ENCODE measurements around the gene SLC6A18.
"Not testable (repeated sequence)": the region's sequence is repeated elsewhere in the genome, so short reads cannot be mapped to it uniquely, and the experiment has no call there.

SLC6A18 gene

GRCh38 chr5:1257841-1258240 is 32.7 kb downstream of the SLC6A18 start:
- Mint-ChIP-seq H3K27me3 (no peaks in the 10 kb centered on the region), H3K9me3 (no peaks in the 10 kb centered on the region), H3K4me1 (peaks cover 19% of the 10 kb centered on the region), H3K4me3 (no peak overlapping the region), H3K36me3 (no peaks in the 10 kb centered on the region), H3K27ac (no peak overlapping the region)

- H3K4me3 Mint-ChIP-seq, result no peak overlapping the region
- H3K27ac Mint-ChIP-seq, result no peak overlapping the region
- no peaks in the 10 kb centered on the region for H3K9me3 Mint-ChIP-seq
- no peaks in the 10 kb centered on the region for H3K36me3 Mint-ChIP-seq
- H3K27me3 Mint-ChIP-seq, result no peaks in the 10 kb centered on the region
- H3K4me1 Mint-ChIP-seq, result peaks cover 13% of the 10 kb centered on the region
Observed at GRCh38 chr5:1259806-1260480, 34.8 kb downstream of the SLC6A18 start.

- Mint-ChIP-seq H3K4me3 (no peak overlapping the region), H3K4me1 (no peaks in the 10 kb centered on the region), H3K36me3 (no peaks in the 10 kb centered on the region), H3K9me3 (no peaks in the 10 kb centered on the region), H3K27me3 (no peaks in the 10 kb centered on the region), H3K27ac (no peak overlapping the region)
Observed at GRCh38 chr5:1261643-1262042, 36.5 kb downstream of the SLC6A18 start.

- H3K4me1 Mint-ChIP-seq, result no peaks in the 10 kb centered on the region
Observed at GRCh38 chr5:1262381-1262780, 37.2 kb downstream of the SLC6A18 start.

GRCh38 chr5:1264211-1264610 is 39.0 kb downstream of the SLC6A18 start:
- Mint-ChIP-seq H3K36me3 (no peaks in the 10 kb centered on the region), H3K4me1 (peaks cover 10% of the 10 kb centered on the region), H3K9me3 (no peaks in the 10 kb centered on the region), H3K27me3 (no peaks in the 10 kb centered on the region), H3K27ac (no peak overlapping the region), H3K4me3 (no peak overlapping the region)

More at GRCh38 chr5:1262381-1262780, 37.2 kb downstream of the SLC6A18 start:
- Mint-ChIP-seq H3K4me3 (no peak overlapping the region), H3K9me3 (no peaks in the 10 kb centered on the region), H3K36me3 (no peaks in the 10 kb centered on the region), H3K27me3 (no peaks in the 10 kb centered on the region), H3K27ac (no peak overlapping the region)

- Mint-ChIP-seq H3K36me3 (no peaks in the 10 kb centered on the region), H3K4me3 (no peak overlapping the region), H3K9me3 (no peaks in the 10 kb centered on the region), H3K4me1 (peaks cover 11% of the 10 kb centered on the region), H3K27ac (no peak overlapping the region), H3K27me3 (no peaks in the 10 kb centered on the region)
Observed at GRCh38 chr5:1265026-1265425, 39.8 kb downstream of the SLC6A18 start.

- H3K27ac Mint-ChIP-seq, result no peak overlapping the region
- no peak overlapping the region for H3K4me3 Mint-ChIP-seq
- H3K4me1 Mint-ChIP-seq, result peaks cover 11% of the 10 kb centered on the region
- H3K27me3 Mint-ChIP-seq, result no peaks in the 10 kb centered on the region
- H3K9me3 Mint-ChIP-seq, result no peaks in the 10 kb centered on the region
- H3K36me3 Mint-ChIP-seq, result no peaks in the 10 kb centered on the region
Observed at GRCh38 chr5:1265461-1266455, 40.6 kb downstream of the SLC6A18 start.

- Mint-ChIP-seq H3K4me1 (peaks cover 11% of the 10 kb centered on the region), H3K9me3 (no peaks in the 10 kb centered on the region), H3K4me3 (no peak overlapping the region), H3K36me3 (no peaks in the 10 kb centered on the region), H3K27me3 (no peaks in the 10 kb centered on the region), H3K27ac (no peak overlapping the region)
Observed at GRCh38 chr5:1266791-1267190, 41.6 kb downstream of the SLC6A18 start.

GRCh38 chr5:1267464-1267863 is 42.3 kb downstream of the SLC6A18 start:
- not testable (repeated sequence) for H3K27me3 Mint-ChIP-seq

GRCh38 chr5:1268056-1268455 is 42.9 kb downstream of the SLC6A18 start:
- H3K4me3 Mint-ChIP-seq, result no peak overlapping the region
- H3K27ac Mint-ChIP-seq, result no peak overlapping the region
- peaks cover 11% of the 10 kb centered on the region for H3K4me1 Mint-ChIP-seq
- H3K27me3 Mint-ChIP-seq, result no peaks in the 10 kb centered on the region
- H3K9me3 Mint-ChIP-seq, result no peaks in the 10 kb centered on the region
- H3K36me3 Mint-ChIP-seq, result no peaks in the 10 kb centered on the region

More at GRCh38 chr5:1267464-1267863, 42.3 kb downstream of the SLC6A18 start:
- H3K4me3 Mint-ChIP-seq, H3K36me3 Mint-ChIP-seq, H3K27ac Mint-ChIP-seq, H3K9me3 Mint-ChIP-seq: not testable (repeated sequence)
- peaks cover 11% of the 10 kb centered on the region for H3K4me1 Mint-ChIP-seq

GRCh38 chr5:1268666-1269065 is 43.5 kb downstream of the SLC6A18 start:
- Mint-ChIP-seq H3K27ac (no peak overlapping the region), H3K27me3 (no peaks in the 10 kb centered on the region), H3K9me3 (no peaks in the 10 kb centered on the region), H3K4me1 (peaks cover 11% of the 10 kb centered on the region), H3K36me3 (no peaks in the 10 kb centered on the region), H3K4me3 (no peak overlapping the region)

- Mint-ChIP-seq H3K36me3 (no peaks in the 10 kb centered on the region), H3K4me3 (no peak overlapping the region), H3K27ac (no peak overlapping the region), H3K27me3 (no peaks in the 10 kb centered on the region), H3K4me1 (peaks cover 11% of the 10 kb centered on the region), H3K9me3 (no peaks in the 10 kb centered on the region)
Observed at GRCh38 chr5:1270426-1270825, 45.2 kb downstream of the SLC6A18 start.

- no peak overlapping the region for H3K4me3 Mint-ChIP-seq
- H3K4me1 Mint-ChIP-seq, result peaks cover 11% of the 10 kb centered on the region
- no peaks in the 10 kb centered on the region for H3K9me3 Mint-ChIP-seq
- no peak overlapping the region for H3K27ac Mint-ChIP-seq
- H3K36me3 Mint-ChIP-seq, result no peaks in the 10 kb centered on the region
- H3K27me3 Mint-ChIP-seq, result no peaks in the 10 kb centered on the region
Observed at GRCh38 chr5:1270933-1271914, 46.0 kb downstream of the SLC6A18 start.

- Mint-ChIP-seq H3K4me3 (no peak overlapping the region), H3K4me1 (peaks cover 11% of the 10 kb centered on the region), H3K9me3 (no peaks in the 10 kb centered on the region), H3K36me3 (no peaks in the 10 kb centered on the region), H3K27ac (no peak overlapping the region), H3K27me3 (no peaks in the 10 kb centered on the region)
Observed at GRCh38 chr5:1272201-1272600, 47.0 kb downstream of the SLC6A18 start.

GRCh38 chr5:1273745-1274144 is 48.6 kb downstream of the SLC6A18 start:
- H3K27ac Mint-ChIP-seq, result no peak overlapping the region
- no peaks in the 10 kb centered on the region for H3K27me3 Mint-ChIP-seq
- peaks cover 5% of the 10 kb centered on the region for H3K4me1 Mint-ChIP-seq
- H3K9me3 Mint-ChIP-seq, result no peaks in the 10 kb centered on the region
- H3K4me3 Mint-ChIP-seq, result no peak overlapping the region
- H3K36me3 Mint-ChIP-seq, result peaks cover 5% of the 10 kb centered on the region
